Measurements from ENCODE around the gene PITX1. TPM values are rescaled to one million over a fixed set of nuclear protein-coding genes. Genes with fewer than 3 reads are reported as not detected.

Gene PITX1
- total RNA-seq, 2 donors from 2014 or later: not detected

GRCh38 chr5:135034236-135034962, 371 bp upstream of the PITX1 start:
- ATAC-seq (peak in 1 of 2 donors; percentile 4), DNase-seq (ENCODE audit: low spot score) (no peak)
- peaks cover 44 to 51% of the 10 kb centered on the region in 2 donors for H3K27me3 Mint-ChIP-seq
- H3K9me3 Mint-ChIP-seq: no peaks in the 10 kb centered on the region
- peak overlapping the region; percentile 62 for H3K4me3 Mint-ChIP-seq
- peaks cover 12 to 13% of the 10 kb centered on the region in 2 donors for H3K4me1 Mint-ChIP-seq (ENCODE audit: low read depth in 2 of 2)
- H3K36me3 Mint-ChIP-seq: peaks cover 6% of the 10 kb centered on the region
- no peak overlapping the region for H3K27ac Mint-ChIP-seq

- Mint-ChIP-seq H3K27me3 (peaks cover 51 to 55% of the 10 kb centered on the region in 2 donors), H3K9me3 (no peaks in the 10 kb centered on the region), H3K4me3 (peak overlapping the region; percentile 79), H3K36me3 (peaks cover 9% of the 10 kb centered on the region), H3K27ac (no peak overlapping the region), H3K4me1 (ENCODE audit: low read depth in 2 of 2) (peaks cover 13 to 14% of the 10 kb centered on the region in 2 donors)
- ATAC-seq: no peak
- DNase-seq (ENCODE audit: low spot score): no peak
These were observed 798 bp downstream of the PITX1 start for GRCh38 chr5:135032999-135033861.

GRCh38 chr5:135032695-135032998, 1.4 kb downstream of the PITX1 start:
- Mint-ChIP-seq H3K27me3 (peaks cover 51 to 55% of the 10 kb centered on the region in 2 donors), H3K4me1 (ENCODE audit: low read depth in 2 of 2) (peaks cover 13 to 14% of the 10 kb centered on the region in 2 donors), H3K36me3 (peaks cover 9% of the 10 kb centered on the region), H3K27ac (no peak overlapping the region), H3K4me3 (no peak overlapping the region), H3K9me3 (no peaks in the 10 kb centered on the region)
- ATAC-seq (no peak), DNase-seq (ENCODE audit: low spot score) (no peak)

DNA sequence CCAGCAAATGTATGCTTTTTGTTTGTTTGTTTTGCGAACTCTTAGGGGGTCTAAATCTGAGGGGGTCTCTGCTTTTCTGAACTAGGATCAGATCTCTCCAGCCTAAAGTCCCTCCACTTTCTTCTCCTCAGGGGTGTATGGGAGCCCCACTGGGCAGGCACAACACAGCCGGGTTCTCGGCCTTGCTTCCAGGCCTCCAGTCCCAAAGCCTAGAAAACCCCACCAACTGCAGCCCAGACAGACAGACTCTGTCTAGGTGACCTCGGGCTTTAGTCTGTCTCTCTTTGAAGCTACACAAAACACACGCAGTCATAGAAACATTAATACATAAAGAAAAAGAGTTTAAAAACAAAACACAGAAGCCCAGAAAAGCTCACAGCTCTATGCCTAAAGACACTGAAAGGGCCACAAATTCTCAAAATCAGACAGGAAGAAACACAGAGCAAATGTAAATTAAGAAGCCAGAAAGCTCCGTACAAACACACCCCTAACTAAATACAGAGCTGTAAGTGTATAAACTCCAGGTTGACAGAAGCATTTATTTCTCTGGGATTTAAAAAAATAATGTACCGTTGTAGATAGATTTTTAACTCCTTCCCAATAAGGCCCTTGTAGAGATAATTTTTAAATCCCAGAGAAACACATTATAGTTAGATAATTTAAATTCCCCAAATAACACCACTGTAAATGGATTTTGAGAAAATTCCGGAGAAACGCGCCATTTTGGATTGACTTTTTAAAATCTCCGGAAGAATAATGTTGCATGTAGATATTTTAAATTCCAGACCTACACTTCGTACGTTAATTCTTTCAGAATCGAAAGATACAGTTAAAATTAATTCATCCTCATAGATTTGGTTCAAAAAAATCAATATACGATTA, 2.0 kb downstream of the PITX1 start:
- H3K4me1 Mint-ChIP-seq (ENCODE audit: low read depth in 2 of 2): peaks cover 13 to 14% of the 10 kb centered on the region in 2 donors
- ATAC-seq: no peak
- H3K27ac Mint-ChIP-seq: no peak overlapping the region
- peaks cover 57% of the 10 kb centered on the region in 2 donors for H3K27me3 Mint-ChIP-seq
- H3K4me3 Mint-ChIP-seq: no peak overlapping the region
- no peak for DNase-seq (ENCODE audit: low spot score)
- no peaks in the 10 kb centered on the region for H3K9me3 Mint-ChIP-seq
- H3K36me3 Mint-ChIP-seq: peaks cover 9% of the 10 kb centered on the region

GRCh38 chr5:135030956-135031812, 2.8 kb downstream of the PITX1 start:
- peak overlapping the region; percentile 15 for H3K4me3 Mint-ChIP-seq
- ATAC-seq: peak; percentile 7 to 10
- H3K27ac Mint-ChIP-seq: no peak overlapping the region
- H3K27me3 Mint-ChIP-seq: peaks cover 57 to 63% of the 10 kb centered on the region in 2 donors
- peaks cover 13 to 14% of the 10 kb centered on the region in 2 donors for H3K4me1 Mint-ChIP-seq (ENCODE audit: low read depth in 2 of 2)
- H3K36me3 Mint-ChIP-seq: peaks cover 9% of the 10 kb centered on the region
- H3K9me3 Mint-ChIP-seq: no peaks in the 10 kb centered on the region
- no peak for DNase-seq (ENCODE audit: low spot score)

GRCh38 chr5:135030123-135030955, 3.7 kb downstream of the PITX1 start:
- H3K27ac Mint-ChIP-seq: no peak overlapping the region
- peak overlapping the region; percentile 15 for H3K4me3 Mint-ChIP-seq
- H3K4me1 Mint-ChIP-seq (ENCODE audit: low read depth in 2 of 2): peaks cover 13 to 14% of the 10 kb centered on the region in 2 donors
- H3K36me3 Mint-ChIP-seq: peaks cover 9% of the 10 kb centered on the region
- DNase-seq (ENCODE audit: low spot score) (no peak), ATAC-seq (no peak)
- peaks cover 54 to 63% of the 10 kb centered on the region in 2 donors for H3K27me3 Mint-ChIP-seq
- H3K9me3 Mint-ChIP-seq: no peaks in the 10 kb centered on the region

- no peak for ATAC-seq
- peaks cover 50 to 57% of the 10 kb centered on the region in 2 donors for H3K27me3 Mint-ChIP-seq
- H3K4me1 Mint-ChIP-seq (ENCODE audit: low read depth in 2 of 2): peaks cover 9 to 14% of the 10 kb centered on the region in 2 donors
- peak overlapping the region; percentile 1 for H3K4me3 Mint-ChIP-seq
- no peak overlapping the region for H3K27ac Mint-ChIP-seq
- H3K36me3 Mint-ChIP-seq: peaks cover 9% of the 10 kb centered on the region
- H3K9me3 Mint-ChIP-seq: no peaks in the 10 kb centered on the region
- no peak for DNase-seq (ENCODE audit: low spot score)
These were observed 4.4 kb downstream of the PITX1 start for GRCh38 chr5:135029477-135030122.

- DNase-seq (ENCODE audit: low spot score) (no peak), ATAC-seq (no peak)
- peaks cover 9% of the 10 kb centered on the region for H3K36me3 Mint-ChIP-seq
- peaks cover 9 to 14% of the 10 kb centered on the region in 2 donors for H3K4me1 Mint-ChIP-seq (ENCODE audit: low read depth in 2 of 2)
- no peak overlapping the region for H3K4me3 Mint-ChIP-seq
- no peak overlapping the region for H3K27ac Mint-ChIP-seq
- H3K9me3 Mint-ChIP-seq: no peaks in the 10 kb centered on the region
- H3K27me3 Mint-ChIP-seq: peaks cover 47 to 54% of the 10 kb centered on the region in 2 donors
These were observed 5.1 kb downstream of the PITX1 start for GRCh38 chr5:135028791-135029476.

GRCh38 chr5:135027697-135028615, 6.1 kb downstream of the PITX1 start:
- no peak overlapping the region for H3K4me3 Mint-ChIP-seq
- ATAC-seq (no peak), DNase-seq (ENCODE audit: low spot score) (no peak)
- peaks cover 5 to 9% of the 10 kb centered on the region in 2 donors for H3K4me1 Mint-ChIP-seq (ENCODE audit: low read depth in 2 of 2)
- no peaks in the 10 kb centered on the region for H3K9me3 Mint-ChIP-seq
- H3K36me3 Mint-ChIP-seq: peaks cover 9% of the 10 kb centered on the region
- peaks cover 47 to 54% of the 10 kb centered on the region in 2 donors for H3K27me3 Mint-ChIP-seq
- no peak overlapping the region for H3K27ac Mint-ChIP-seq

DNA sequence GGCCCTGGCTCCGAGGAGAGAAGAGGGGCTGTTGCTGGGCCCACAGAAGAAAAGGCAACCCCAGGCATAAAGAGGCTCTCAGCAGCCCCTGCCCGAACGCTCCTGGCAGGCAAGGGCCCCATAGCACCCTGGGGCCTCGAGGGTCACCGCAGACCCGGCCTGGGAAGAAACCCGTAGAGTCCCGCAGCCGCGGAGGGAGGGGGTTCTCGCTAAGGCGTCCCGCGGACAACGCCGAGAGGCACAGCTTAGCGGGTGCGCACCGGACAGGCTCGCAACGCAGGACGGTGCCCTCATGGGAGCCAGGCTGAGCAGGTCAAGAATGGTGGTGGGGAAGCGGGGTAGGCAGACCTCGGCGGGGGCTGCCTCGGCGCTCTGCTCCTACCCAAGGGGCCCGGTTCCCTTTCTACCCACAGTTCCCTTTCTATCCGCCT, 6.7 kb downstream of the PITX1 start:
- Mint-ChIP-seq H3K4me1 (ENCODE audit: low read depth in 2 of 2) (peaks cover 5 to 8% of the 10 kb centered on the region in 2 donors), H3K4me3 (no peak overlapping the region), H3K9me3 (no peaks in the 10 kb centered on the region), H3K27ac (no peak overlapping the region), H3K36me3 (peaks cover 9% of the 10 kb centered on the region), H3K27me3 (peaks cover 44 to 48% of the 10 kb centered on the region in 2 donors)
- ATAC-seq (no peak), DNase-seq (ENCODE audit: low spot score) (no peak)
